NCI-H82 (cell line): ENCODE measurements around the gene CCS.
A peak's percentile ranks its signal among the peaks of the same experiment; 100 is the strongest.
"Not testable (repeated sequence)": the region's sequence is repeated elsewhere in the genome, so short reads cannot be mapped to it uniquely, and the experiment has no call there.

Experiments
- DNase-seq: peaks from one replicate; lab custom pipeline; 2025; lab: John Stamatoyannopoulos, UW

The CCS gene

DNA sequence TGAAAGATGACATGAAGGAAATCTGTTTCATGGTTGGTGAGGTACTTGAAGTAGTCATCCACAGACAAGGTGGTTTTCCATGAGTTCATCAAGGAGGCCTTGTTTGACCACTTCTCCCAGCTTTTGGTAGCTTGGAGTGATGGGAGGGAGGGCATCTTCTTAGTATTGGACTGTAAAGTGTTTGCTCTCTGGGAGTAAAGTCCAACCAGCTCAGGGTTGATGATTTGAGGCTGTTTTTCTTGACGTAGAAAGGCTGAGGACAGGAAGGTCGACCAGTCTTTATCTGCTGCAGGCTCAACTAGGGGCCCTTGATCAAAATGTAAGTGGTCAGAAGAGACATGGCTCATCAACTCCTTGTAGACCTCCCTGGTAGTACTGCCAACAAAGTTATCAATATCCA lies 1.8 kb upstream of the CCS start:
- DNase-seq: no peak

DNA sequence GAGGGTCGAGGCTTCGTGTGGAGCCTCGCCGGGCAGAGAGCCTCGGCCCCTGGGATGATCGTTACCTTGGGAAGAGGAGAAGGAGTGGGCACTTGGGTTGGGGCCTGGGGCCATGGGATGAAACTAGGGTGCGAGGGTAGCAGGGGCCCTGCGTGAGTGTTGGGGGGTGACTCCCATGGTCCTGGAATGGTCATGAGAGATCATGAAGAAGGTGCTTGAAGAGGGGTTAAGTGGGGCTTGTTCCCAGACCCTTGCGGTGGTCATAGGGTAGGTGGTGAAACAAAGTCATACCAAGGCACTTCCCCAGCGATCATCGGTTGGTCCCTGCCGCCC lies 284 bp downstream of the CCS start:
- no peak for DNase-seq

DNA sequence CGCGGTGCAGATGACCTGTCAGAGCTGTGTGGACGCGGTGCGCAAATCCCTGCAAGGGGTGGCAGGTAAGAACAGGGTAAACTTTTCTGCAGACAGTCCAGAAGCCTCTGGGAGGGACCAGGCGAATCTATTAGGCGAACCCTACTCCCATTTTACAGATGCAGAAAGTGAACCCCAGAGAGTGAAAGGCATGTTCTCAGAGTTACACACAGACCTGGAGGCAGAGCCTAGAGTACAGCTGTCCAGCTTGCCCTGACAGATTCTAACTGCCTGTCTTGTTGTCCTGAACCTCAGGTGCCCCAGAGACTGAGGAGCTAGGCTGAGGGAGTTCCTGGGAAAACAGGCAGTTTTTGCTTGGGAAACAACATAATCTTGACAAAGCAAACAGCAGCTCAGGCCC lies 665 bp downstream of the CCS start:
- no peak for DNase-seq

DNA sequence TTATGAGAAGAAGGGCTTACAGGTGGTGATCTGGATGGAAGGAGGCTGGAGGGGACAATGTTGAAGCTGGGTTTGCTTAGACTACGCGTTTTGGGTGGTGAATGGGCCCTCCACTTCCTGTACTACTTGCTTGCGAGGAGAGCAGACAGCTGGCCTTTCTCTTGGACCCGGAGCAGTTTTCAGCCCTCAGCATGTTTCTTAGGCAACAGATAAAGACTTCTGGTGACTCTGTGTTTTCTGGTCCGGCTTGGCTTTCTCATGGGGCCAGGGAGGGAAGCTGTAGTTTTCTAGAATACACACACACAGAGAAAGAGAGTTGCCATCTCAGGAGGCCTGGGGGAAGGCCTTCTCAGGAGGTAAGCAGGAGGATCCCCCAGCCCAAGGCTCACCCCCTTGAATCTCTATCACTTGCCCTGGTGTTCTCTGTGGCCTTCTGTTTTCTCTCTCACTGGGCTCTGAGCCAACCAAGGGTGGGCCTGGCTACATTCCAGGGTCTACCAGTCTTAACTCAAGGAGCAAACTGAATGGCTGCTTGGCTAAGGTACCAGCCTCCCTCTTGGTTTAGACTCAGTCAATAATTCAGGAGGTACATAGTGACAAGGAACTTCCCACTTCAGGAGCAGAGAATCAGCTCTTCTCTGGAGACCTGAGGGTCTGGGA lies 2.4 kb downstream of the CCS start:
- peak; percentile 48 for DNase-seq

DNA sequence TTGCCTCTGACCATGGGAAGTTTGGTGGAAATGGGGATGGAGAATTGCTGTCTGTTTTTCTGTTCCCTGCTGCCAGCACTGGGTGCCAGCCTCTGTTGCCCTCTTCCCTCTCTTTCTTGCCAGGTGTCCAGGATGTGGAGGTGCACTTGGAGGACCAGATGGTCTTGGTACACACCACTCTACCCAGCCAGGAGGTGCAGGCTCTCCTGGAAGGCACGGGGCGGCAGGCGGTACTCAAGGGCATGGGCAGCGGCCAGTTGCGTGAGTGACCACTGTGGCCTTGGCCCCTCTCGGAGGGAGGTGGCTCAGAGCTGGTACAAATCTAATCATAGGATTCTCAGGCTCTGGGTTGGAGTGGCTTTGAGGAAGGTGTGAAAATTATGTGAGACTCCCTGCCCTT lies 6.0 kb downstream of the CCS start:
- DNase-seq: no peak

DNA sequence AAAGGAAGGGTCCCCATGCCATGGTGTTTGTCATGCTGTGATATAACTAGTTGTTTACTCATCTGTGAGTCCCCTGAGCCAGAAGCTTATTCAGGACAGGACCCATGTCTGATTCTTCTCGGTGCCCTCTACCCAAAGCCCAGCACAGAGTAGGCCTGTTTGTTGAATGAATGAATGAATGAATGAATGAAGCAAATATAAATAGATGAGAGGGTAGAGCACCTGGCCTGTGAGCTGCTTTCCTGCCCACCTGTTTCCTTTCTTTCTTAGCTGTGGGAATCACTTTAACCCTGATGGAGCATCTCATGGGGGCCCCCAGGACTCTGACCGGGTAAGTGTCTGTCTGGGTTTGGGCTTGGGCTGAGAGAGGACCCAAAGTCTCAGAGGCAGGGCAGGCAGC lies 7.2 kb downstream of the CCS start:
- DNase-seq: no peak

DNA sequence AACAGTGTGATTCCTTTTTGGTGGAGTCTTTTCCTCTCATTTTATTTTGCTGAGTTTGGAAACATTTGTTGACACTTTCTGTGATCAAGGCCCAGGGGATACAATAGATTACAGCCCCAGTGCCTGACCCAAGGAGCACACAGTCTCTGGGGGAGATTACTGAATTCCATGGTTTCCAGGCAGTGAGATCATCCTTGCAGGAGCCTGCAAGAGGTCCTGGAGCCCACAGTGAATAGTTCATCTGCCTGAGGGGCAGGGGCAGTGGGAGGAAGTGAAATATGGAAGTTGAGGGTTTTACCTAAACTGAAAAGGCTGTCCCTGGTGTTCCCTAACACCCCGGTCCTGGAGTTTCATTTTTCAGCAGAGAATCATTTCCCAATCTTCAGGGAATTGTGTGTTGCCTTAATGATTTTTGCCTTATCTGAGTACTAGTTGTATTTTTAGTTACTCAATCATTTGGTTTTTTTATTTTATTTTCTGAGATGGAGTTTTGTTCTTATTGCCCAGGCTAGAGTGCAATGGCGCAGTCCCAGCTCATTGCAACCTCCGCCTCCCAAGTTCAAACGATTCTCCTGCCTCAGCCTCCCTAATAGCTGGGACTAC lies 7.7 kb downstream of the CCS start:
- DNase-seq: no peak

DNA sequence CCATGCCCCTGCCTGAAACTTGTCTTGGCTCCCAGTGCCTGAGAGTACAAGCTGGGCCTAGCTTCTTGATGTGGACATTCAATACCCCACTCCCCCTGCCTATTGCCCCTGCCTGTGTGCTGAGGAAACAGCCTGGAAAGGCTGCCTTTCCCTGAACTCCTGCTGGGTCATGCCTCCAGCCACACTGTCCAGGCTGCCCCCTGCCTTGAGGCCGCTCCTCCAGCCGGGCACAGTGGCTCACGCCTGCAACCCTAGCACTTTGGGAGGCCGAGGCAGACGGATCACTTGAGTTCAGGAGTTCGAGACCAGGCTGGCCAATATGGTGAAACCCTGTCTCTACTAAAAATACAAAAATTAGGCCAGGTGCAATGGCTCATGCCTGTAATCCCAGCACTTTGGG lies 10.1 kb downstream of the CCS start:
- DNase-seq: no peak

DNA sequence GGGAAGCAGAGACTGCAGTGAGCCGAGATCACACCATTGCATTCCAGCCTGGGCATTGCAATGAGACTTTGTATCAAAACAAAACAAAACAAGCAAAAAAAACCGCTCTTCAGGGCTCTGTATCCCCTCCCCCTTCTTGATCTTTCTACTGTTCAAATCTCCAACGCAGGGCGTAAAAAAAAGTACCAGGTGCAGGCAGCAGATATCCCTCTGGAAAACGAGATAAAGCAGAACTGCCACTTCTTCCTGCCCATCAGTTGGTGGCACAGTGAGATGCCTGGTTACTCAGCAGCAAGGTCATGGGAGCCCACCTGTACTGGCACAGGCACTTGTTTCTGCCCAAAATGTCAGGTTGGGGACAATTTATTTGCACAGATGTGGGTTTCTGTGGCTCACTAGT lies 11.2 kb downstream of the CCS start:
- DNase-seq: no peak

DNA sequence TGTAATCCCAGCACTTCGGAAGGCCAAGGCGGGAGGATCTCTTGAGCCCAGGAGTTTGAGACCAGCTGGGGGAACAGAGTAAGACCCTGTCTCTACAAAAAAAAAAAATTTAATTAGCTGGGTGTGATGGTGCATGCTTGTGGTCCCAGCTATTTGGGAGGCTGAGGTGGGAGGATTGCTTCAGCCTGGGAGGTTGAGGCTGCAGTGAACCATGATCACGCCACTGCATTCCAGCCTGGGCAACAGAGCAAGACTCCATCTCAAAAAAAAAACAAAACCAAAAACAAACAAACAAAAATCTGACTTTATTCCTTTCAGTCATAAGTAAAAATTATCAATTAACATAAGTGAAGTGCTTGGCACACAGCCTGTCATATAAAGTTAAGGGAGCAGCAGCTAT lies 13.6 kb downstream of the CCS start:
- DNase-seq: not testable (repeated sequence)

DNA sequence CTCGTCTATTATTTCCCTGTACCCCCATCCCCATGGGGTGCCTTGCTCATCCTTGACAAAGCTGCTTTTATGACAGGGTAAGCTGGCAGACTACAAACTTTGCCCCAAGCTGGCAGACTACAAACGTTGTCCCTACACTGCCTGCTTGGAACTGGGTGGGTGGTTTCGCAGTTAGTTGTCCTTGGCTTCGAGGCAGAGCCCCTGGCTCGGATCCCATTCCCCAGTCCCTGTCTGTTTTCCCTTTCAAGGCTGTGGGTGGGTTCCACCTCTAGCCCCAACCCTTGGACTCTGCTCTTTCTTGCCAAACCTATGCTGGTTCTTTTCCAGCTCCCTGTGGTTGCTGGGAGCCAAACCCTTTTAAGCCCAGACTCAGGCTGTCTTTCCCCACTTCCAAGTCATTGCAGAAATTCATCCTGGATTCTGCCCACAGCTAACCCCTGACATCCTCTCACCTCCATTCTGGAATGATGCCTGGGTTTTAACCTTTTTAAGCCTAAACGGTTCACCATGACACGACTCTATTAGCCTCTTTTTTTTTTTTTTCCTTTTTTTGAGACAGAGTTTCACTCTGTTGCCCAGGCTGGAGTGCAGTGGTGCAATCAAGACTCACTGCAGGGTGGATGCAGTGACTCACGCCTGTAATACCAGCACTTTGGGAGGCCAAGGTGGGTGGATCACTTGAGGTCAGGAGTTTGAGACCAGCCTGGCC lies 14.3 kb downstream of the CCS start:
- DNase-seq: no peak

DNA sequence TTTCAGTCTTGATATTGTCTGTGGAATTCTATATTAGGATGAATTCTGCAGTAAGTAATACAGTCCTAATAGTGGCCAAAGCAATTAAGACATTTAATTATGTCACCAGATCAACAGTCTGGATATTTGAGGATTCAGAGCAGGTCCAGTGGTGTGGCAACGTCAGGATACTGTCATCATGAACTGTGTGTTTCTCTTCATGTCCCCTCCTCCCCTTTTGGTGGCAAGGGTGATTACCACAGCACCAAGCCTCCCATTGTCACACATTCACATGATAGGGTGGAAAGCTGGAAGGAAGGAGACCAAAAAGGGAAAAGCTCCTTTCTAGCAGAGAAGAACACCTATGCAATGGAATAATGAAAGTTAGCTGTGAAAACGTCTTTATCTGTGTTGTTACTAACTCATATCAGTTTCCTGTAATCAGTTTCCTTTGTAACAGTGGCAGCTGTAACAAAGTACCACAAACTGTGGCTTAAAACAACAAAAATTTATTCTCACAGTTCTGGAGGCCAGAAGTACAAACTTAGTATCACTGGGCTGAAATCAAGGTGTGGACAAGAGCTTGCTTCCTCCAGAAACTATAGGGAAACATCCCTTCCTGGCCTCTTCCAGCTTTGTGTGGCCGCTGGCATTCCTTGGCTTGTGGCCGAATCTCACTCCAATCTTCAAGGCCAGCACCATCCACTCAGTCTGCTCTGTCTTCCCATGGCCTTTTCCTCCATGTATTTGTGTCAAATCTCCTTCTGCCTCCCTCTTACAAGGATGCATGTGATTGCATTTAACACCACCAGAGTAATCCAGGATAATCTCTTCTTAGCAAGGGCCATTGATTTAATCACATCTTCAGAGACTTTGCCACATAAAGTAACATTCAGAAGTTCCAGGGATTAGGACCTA lies 17.0 kb downstream of the CCS start:
- peak; percentile 94 for DNase-seq

DNA sequence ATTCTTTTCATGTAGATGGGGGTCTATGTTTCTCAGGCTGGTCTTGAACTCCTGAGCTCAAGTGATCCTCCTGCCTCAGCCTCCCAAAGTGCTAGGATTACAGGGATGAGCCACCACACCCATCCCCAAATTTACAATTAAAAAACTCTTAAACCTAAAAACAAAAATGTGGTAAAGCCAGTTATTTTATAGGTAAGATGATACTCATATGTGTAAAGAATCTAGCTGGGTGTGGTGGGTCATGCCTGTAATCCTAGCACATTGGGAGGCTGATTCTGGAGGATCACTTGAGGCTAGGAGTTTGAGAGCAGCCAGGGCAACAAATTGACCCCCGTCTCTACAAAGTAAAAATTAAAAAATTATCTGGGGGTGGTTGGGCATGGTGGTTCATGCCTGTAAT lies 19.5 kb downstream of the CCS start:
- no peak for DNase-seq

DNA sequence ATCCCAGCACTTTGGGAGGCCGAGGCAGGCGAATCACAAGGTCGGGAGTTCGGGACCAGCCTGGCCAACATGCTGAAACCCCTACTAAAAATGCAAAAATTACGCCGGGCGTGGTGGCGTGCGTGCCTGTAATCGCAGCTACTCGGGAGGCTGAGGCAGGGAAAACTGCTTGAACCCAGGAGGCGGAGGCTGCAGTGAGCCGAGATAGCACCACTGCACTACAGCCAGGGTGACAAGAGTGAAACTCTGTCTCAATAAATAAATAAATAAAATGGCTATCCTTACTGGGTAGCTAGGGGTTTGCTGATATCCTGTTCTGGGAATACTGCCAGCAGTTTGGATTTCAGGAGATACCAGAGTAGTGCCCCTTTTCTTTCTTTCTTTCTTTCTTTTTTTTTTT lies 21.1 kb downstream of the CCS start:
- no peak for DNase-seq

DNA sequence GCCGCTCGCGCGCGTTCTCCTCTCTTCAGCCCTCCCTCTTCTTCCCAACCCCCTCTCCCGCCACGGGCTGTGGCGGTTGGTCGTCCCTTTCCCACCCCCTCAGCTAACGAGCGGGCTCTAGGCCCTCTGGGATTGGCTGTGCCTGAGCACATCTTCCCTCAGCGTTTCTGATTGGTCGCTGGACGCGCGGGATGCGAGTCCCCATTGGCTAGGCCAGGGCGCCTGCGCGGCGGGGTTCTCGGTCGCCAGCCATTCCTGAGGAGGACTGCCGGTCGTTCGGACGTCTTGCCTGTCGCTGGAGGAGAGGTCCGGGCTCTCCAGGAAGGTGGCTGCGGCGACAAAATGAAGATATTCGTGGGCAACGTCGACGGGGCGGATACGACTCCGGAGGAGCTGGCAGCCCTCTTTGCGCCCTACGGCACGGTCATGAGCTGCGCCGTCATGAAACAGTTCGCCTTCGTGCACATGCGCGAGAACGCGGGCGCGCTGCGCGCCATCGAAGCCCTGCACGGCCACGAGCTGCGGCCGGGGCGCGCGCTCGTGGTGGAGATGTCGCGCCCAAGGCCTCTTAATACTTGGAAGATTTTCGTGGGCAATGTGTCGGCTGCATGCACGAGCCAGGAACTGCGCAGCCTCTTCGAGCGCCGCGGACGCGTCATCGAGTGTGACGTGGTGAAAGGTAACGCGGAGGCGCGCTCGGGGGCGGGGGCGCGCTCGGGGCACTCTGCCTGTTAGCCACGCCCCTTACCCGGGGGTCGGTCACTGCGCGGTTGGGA lies 23.6 kb downstream of the CCS start, which contains the start of gene RBM14:
RBM14 (plus strand) TSS at position 252 of the 776 bp plus-strand sequence; CDS start at position 343, 91 bp downstream.
- peak; percentile 99 for DNase-seq

DNA sequence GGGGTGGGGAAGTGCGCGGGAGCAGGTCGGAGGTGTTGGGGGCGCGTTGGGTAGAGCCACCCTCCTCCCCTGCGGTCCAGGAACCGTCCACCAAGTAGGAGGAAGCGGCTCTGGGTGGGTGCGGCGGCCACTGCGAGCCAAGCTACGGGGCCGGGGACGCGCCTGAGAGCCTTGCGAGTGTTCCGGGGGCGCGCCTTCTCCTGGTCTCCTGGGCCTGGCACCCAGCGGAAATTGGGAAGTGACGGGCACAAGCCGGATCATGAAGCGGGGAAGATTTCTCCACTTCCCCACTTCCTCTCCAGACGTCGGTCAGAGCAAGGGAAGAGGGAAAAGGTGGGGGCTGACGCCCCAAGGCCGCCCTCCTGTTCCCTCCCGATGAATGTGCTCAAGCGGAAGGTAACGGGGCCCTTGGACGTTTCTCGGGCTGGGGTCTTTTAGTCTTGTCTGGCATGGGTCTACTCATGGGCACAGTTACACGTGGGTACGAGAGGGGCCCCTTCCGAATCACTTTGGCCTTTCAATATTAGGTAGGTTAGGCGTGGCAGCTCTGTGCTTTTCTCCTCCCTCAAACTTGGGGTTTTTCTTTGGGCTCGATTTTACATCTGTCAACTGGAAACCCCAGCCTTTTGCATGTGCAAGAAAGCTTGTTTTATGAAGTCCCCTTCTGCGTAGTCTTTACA lies 24.3 kb downstream of the CCS start:
- DNase-seq: no peak

DNA sequence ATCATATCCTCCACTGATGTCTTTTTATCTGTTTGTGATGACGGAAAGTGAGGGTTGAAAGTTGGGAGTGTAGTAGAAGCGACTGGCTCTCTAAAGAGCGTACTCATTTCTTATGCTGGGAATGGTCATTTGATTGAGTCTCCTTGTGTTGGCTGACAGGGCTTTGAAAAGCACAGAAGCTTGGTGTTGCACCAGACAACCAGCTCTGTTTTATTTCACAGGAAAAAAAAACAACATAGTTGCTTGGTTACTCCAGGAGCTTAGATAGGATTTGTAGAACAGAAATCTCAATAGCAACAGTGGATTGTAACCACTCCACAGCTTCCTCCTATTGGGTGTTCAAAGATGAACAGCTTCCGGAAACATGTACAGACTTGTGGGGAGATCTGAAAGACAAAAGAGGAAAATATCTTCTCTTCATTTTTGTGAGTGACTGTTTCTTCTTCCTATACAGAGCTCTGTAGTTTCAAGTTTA lies 26.1 kb downstream of the CCS start:
- DNase-seq: no peak

DNA sequence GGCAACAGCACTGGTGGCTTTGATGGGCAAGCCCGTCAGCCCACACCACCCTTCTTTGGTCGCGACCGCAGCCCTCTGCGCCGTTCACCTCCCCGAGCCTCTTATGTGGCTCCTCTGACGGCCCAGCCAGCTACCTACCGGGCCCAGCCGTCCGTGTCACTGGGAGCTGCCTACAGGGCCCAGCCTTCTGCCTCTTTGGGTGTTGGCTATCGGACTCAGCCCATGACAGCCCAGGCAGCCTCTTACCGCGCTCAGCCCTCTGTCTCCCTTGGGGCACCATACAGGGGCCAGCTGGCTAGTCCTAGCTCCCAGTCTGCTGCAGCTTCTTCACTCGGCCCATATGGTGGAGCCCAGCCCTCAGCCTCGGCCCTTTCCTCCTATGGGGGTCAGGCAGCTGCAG lies 31.5 kb downstream of the CCS start:
- no peak for DNase-seq

DNA sequence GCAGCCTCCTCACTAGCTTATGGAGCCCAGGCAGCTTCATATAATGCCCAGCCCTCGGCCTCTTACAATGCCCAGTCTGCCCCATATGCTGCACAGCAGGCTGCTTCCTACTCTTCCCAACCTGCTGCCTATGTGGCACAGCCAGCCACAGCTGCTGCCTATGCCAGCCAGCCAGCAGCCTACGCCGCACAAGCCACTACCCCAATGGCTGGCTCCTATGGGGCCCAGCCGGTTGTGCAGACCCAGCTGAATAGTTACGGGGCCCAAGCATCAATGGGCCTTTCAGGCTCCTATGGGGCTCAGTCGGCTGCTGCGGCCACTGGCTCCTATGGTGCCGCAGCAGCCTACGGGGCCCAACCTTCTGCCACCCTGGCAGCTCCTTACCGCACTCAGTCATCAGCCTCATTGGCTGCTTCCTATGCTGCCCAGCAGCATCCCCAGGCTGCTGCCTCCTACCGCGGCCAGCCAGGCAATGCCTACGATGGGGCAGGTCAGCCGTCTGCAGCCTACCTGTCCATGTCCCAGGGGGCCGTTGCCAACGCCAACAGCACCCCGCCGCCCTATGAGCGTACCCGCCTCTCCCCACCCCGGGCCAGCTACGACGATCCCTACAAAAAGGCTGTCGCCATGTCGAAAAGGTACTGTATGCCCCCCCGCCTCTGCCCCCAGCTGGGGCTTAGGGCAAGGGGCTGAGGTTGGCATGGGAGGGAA lies 32.2 kb downstream of the CCS start:
- no peak for DNase-seq

DNA sequence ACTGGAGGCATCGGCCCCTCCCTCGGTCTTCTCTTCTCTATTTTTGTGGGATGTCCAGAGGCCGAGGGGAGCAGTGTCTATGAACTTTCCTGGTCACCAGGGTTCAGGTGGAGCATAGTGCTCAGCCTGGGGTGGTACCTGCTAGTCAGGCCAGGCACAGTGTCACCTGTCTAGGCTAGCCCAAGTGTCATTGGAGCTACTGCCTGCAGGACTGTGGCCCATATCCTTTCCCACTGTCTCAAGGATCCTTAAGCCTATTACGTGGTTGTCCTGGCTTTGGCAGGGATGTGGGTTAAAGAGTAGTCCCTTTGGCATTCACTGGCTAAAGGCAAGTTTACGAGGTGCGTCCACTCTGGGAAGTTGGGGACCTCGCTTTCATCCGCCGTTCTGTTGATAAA lies 32.8 kb downstream of the CCS start:
- no peak for DNase-seq
